ENCODE results near the gene LOXL3. TPM values are rescaled to one million over a fixed set of nuclear protein-coding genes. Genes with fewer than 3 reads are reported as not detected.

Gene LOXL3
- total RNA-seq, 1 experiment from 2014 or later: 0.88 TPM

GRCh38 chr2:74493546-74493945 is 60.2 kb downstream of the LOXL3 start:
- no peak for DNase-seq (ENCODE audit: low spot score)
- intact Hi-C loops (cut with micrococcal nuclease; ENCODE audit: unreplicated experiment): no loop called here
- no peak overlapping the region for H3K27ac ChIP-seq (ENCODE audit: low read depth, low read length, poor library complexity, severe bottlenecking)
- no peaks in the 10 kb centered on the region for H3K9me3 ChIP-seq (ENCODE audit: low read depth, low read length, poor library complexity, severe bottlenecking)
- peaks cover 5% of the 10 kb centered on the region for H3K4me1 ChIP-seq (ENCODE audit: insufficient read depth, low read length, poor library complexity, severe bottlenecking)
- peaks cover 27% of the 10 kb centered on the region for H3K36me3 ChIP-seq (ENCODE audit: insufficient read depth, low read length, poor library complexity, severe bottlenecking)
- H3K4me3 ChIP-seq (ENCODE audit: low read depth, low read length, poor library complexity, severe bottlenecking): no peak overlapping the region
- H3K27me3 ChIP-seq (replicated peaks; ENCODE audit: insufficient read depth, low read depth, low read length, poor library complexity): peaks cover 11% of the 10 kb centered on the region
- TF ChIP-seq EZH2 (IDR thresholded peaks at IDR 0.05; ENCODE audit: borderline replicate concordance, low read depth, low read length, poor library complexity, severe bottlenecking): no peak
- no peak for TF ChIP-seq CTCF (conservative IDR thresholded peaks at IDR 0.05; ENCODE audit: low read depth, low read length)
- ChIA-PET CTCF (interaction anchor here (0.6 kb wide), 1 partner anchor 11 kb away, joined by 5 read pairs; the partner anchor contains the start of genes CCDC142 and TTC31), POLR2A (ENCODE audit: low non-redundant PET) (no interaction called here)
- BruUV-seq (replicated peaks): no TSS peak

GRCh38 chr2:74491648-74492544 is 61.8 kb downstream of the LOXL3 start:
- Histone ChIP-seq H3K4me1 (ENCODE audit: insufficient read depth, low read length, poor library complexity, severe bottlenecking) (no peaks in the 10 kb centered on the region), H3K27ac (ENCODE audit: low read depth, low read length, poor library complexity, severe bottlenecking) (no peak overlapping the region), H3K27me3 (replicated peaks; ENCODE audit: insufficient read depth, low read depth, low read length, poor library complexity) (no peaks in the 10 kb centered on the region), H3K4me3 (ENCODE audit: low read depth, low read length, poor library complexity, severe bottlenecking) (no peak overlapping the region), H3K9me3 (ENCODE audit: low read depth, low read length, poor library complexity, severe bottlenecking) (no peaks in the 10 kb centered on the region), H3K36me3 (ENCODE audit: insufficient read depth, low read length, poor library complexity, severe bottlenecking) (peaks cover 27% of the 10 kb centered on the region)
- intact Hi-C loops (cut with micrococcal nuclease; ENCODE audit: unreplicated experiment): no loop called here
- BruUV-seq (replicated peaks): no TSS peak
- TF ChIP-seq CTCF (conservative IDR thresholded peaks at IDR 0.05; ENCODE audit: low read depth, low read length): no peak
- no peak for TF ChIP-seq EZH2 (IDR thresholded peaks at IDR 0.05; ENCODE audit: borderline replicate concordance, low read depth, low read length, poor library complexity, severe bottlenecking)
- DNase-seq (ENCODE audit: low spot score): no peak
- CTCF ChIA-PET: no interaction called here
- POLR2A ChIA-PET (ENCODE audit: low non-redundant PET): no interaction called here

- DNase-seq (ENCODE audit: low spot score): no peak
- Histone ChIP-seq H3K27me3 (replicated peaks; ENCODE audit: insufficient read depth, low read depth, low read length, poor library complexity) (no peaks in the 10 kb centered on the region), H3K4me3 (ENCODE audit: low read depth, low read length, poor library complexity, severe bottlenecking) (no peak overlapping the region), H3K9me3 (ENCODE audit: low read depth, low read length, poor library complexity, severe bottlenecking) (no peaks in the 10 kb centered on the region), H3K36me3 (ENCODE audit: insufficient read depth, low read length, poor library complexity, severe bottlenecking) (peaks cover 27% of the 10 kb centered on the region), H3K27ac (ENCODE audit: low read depth, low read length, poor library complexity, severe bottlenecking) (no peak overlapping the region), H3K4me1 (ENCODE audit: insufficient read depth, low read length, poor library complexity, severe bottlenecking) (no peaks in the 10 kb centered on the region)
- intact Hi-C loops (cut with micrococcal nuclease; ENCODE audit: unreplicated experiment): no loop called here
- TF ChIP-seq CTCF (conservative IDR thresholded peaks at IDR 0.05; ENCODE audit: low read depth, low read length): no peak
- no peak for TF ChIP-seq EZH2 (IDR thresholded peaks at IDR 0.05; ENCODE audit: borderline replicate concordance, low read depth, low read length, poor library complexity, severe bottlenecking)
- ChIA-PET CTCF (no interaction called here), POLR2A (ENCODE audit: low non-redundant PET) (no interaction called here)
- BruUV-seq (replicated peaks): no TSS peak
Observed at GRCh38 chr2:74489906-74490305, 63.8 kb downstream of the LOXL3 start.
